ENCODE results near the gene SHH.

The SHH gene

GRCh38 chr7:155759740-155760430 lies 52.4 kb downstream of the SHH start (continued):
- no peak for TF ChIP-seq ZNF76 (tag by site-specific recombination; IDR thresholded peaks at IDR 0.05; ENCODE audit: borderline replicate concordance, low read depth)
- TF ChIP-seq ZNF341 (tag by site-specific recombination; IDR thresholded peaks at IDR 0.05; ENCODE audit: low read depth) = no peak
- no peak for TF ChIP-seq ZNF701 (tag by site-specific recombination; IDR thresholded peaks at IDR 0.05)
- TF ChIP-seq ZNF585B (tag by site-specific recombination; IDR thresholded peaks at IDR 0.05) = no peak
- TF ChIP-seq BCL11A (tag by site-specific recombination; IDR thresholded peaks at IDR 0.05; ENCODE audit: low read depth) = no peak
- TF ChIP-seq ZNF350 (tag by site-specific recombination; IDR thresholded peaks at IDR 0.05) = no peak
- TF ChIP-seq PBX3 (CRISPR knock-in tag; IDR thresholded peaks at IDR 0.05) = no peak
- TF ChIP-seq ZNF624 (tag by site-specific recombination; IDR thresholded peaks at IDR 0.05) = no peak
- TF ChIP-seq ZNF501 (tag by site-specific recombination; IDR thresholded peaks at IDR 0.05) = no peak
- no peak for TF ChIP-seq ZNF629 (tag by site-specific recombination; IDR thresholded peaks at IDR 0.05)
- TF ChIP-seq GLIS2 (tag by site-specific recombination; IDR thresholded peaks at IDR 0.05) = no peak
- no peak for TF ChIP-seq ZNF19 (tag by site-specific recombination; IDR thresholded peaks at IDR 0.05; ENCODE audit: low read depth)

DNA sequence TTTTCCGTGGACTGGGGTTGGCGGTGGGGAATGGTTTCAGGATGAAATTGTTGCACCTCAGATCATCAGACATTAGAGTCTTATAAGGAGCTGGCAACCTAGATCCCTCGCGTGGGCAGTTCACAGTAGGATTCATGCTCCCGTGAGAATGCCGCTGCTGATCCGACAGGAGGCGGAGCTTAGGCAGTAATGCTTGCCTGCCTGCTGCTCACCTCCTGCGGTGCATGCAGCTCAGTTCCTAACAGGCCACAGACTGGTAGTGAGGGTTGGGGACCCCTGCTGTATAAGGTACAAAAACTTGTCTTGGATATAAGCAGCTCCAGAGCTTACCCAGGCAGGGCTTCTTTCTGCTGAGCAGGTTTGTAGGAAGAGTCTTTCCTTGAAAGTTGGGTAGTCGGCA lies 53.9 kb downstream of the SHH start:
- no peak overlapping the region for H3K4me3 ChIP-seq (ENCODE audit: low read depth, low read length)
- H3K9me3 ChIP-seq (ENCODE audit: control insufficient read depth, insufficient read depth, low read depth, low read length) = no peaks in the 10 kb centered on the region
- ChIA-PET CTCF (interaction anchor here (2.1 to 2.9 kb wide), 2 partner anchors 10 to 159 kb away, joined by 7 read pairs; no protein-coding TSS in a partner anchor), POLR2A (no interaction called here)
- H3K4me1 ChIP-seq (ENCODE audit: control insufficient read depth, insufficient read depth, low read length) = no peaks in the 10 kb centered on the region
- no peak overlapping the region for H3K27ac ChIP-seq (ENCODE audit: extremely low read depth, low read depth, low read length)
- TF ChIP-seq ZIC2 (tag by site-specific recombination; IDR thresholded peaks at IDR 0.05) (peak; percentile 58; the same call in 1 of the 2 replicates), ZNF169 (tag by site-specific recombination; IDR thresholded peaks at IDR 0.05) (no peak)
- H3K36me3 ChIP-seq (ENCODE audit: control insufficient read depth in 2 of 2, insufficient read depth in 1 of 2, low read length in 2 of 2) = peaks cover 0 to 54% of the 10 kb centered on the region in 2 experiments; a peak in 1 of 3 replicates

GRCh38 chr7:155756322-155756721 lies 55.9 kb downstream of the SHH start:
- Histone ChIP-seq H3K27ac (ENCODE audit: extremely low read depth, low read depth, low read length) (no peak overlapping the region), H3K4me3 (ENCODE audit: low read depth, low read length) (no peak overlapping the region), H3K36me3 (ENCODE audit: control insufficient read depth in 2 of 2, insufficient read depth in 1 of 2, low read length in 2 of 2) (peaks cover 0 to 40% of the 10 kb centered on the region in 2 experiments; a peak in 1 of 3 replicates), H3K9me3 (ENCODE audit: control insufficient read depth, insufficient read depth, low read depth, low read length) (no peaks in the 10 kb centered on the region), H3K4me1 (ENCODE audit: control insufficient read depth, insufficient read depth, low read length) (no peaks in the 10 kb centered on the region)
- CTCF ChIA-PET = interaction anchor here (0.6 to 0.9 kb wide), 3 partner anchors 170 to 829 kb away, joined by 3 to 4 read pairs (median 3); no protein-coding TSS in a partner anchor
- TF ChIP-seq GLI4 (tag by site-specific recombination; IDR thresholded peaks at IDR 0.05) = no peak
- TF ChIP-seq, protein P1, sequence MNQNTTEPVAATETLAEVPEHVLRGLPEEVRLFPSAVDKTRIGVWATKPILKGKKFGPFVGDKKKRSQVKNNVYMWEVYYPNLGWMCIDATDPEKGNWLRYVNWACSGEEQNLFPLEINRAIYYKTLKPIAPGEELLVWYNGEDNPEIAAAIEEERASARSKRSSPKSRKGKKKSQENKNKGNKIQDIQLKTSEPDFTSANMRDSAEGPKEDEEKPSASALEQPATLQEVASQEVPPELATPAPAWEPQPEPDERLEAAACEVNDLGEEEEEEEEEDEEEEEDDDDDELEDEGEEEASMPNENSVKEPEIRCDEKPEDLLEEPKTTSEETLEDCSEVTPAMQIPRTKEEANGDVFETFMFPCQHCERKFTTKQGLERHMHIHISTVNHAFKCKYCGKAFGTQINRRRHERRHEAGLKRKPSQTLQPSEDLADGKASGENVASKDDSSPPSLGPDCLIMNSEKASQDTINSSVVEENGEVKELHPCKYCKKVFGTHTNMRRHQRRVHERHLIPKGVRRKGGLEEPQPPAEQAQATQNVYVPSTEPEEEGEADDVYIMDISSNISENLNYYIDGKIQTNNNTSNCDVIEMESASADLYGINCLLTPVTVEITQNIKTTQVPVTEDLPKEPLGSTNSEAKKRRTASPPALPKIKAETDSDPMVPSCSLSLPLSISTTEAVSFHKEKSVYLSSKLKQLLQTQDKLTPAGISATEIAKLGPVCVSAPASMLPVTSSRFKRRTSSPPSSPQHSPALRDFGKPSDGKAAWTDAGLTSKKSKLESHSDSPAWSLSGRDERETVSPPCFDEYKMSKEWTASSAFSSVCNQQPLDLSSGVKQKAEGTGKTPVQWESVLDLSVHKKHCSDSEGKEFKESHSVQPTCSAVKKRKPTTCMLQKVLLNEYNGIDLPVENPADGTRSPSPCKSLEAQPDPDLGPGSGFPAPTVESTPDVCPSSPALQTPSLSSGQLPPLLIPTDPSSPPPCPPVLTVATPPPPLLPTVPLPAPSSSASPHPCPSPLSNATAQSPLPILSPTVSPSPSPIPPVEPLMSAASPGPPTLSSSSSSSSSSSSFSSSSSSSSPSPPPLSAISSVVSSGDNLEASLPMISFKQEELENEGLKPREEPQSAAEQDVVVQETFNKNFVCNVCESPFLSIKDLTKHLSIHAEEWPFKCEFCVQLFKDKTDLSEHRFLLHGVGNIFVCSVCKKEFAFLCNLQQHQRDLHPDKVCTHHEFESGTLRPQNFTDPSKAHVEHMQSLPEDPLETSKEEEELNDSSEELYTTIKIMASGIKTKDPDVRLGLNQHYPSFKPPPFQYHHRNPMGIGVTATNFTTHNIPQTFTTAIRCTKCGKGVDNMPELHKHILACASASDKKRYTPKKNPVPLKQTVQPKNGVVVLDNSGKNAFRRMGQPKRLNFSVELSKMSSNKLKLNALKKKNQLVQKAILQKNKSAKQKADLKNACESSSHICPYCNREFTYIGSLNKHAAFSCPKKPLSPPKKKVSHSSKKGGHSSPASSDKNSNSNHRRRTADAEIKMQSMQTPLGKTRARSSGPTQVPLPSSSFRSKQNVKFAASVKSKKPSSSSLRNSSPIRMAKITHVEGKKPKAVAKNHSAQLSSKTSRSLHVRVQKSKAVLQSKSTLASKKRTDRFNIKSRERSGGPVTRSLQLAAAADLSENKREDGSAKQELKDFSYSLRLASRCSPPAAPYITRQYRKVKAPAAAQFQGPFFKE (tag by site-specific recombination; IDR thresholded peaks at IDR 0.05; ENCODE audit: borderline replicate concordance) = no peak
- TF ChIP-seq YY2 (tag by site-specific recombination; IDR thresholded peaks at IDR 0.05) = no peak
- no peak for TF ChIP-seq ZNF433 (tag by site-specific recombination; IDR thresholded peaks at IDR 0.05; ENCODE audit: low read depth)
- no peak for TF ChIP-seq ZNF23 (tag by site-specific recombination; IDR thresholded peaks at IDR 0.05; ENCODE audit: borderline replicate concordance)
- no peak for TF ChIP-seq IKZF3 (tag by site-specific recombination; IDR thresholded peaks at IDR 0.05)
- TF ChIP-seq ZNF311 (tag by site-specific recombination; IDR thresholded peaks at IDR 0.05; ENCODE audit: borderline replicate concordance) = no peak
- TF ChIP-seq GLI2 (tag by site-specific recombination; IDR thresholded peaks at IDR 0.05; ENCODE audit: borderline replicate concordance, low read depth) = no peak
- TF ChIP-seq ZNF366 (tag by site-specific recombination; conservative IDR thresholded peaks at IDR 0.05) = no peak
- no peak for TF ChIP-seq ZNF596 (tag by site-specific recombination; IDR thresholded peaks at IDR 0.05)
- TF ChIP-seq ZNF146 (tag by site-specific recombination; IDR thresholded peaks at IDR 0.05) = no peak
- TF ChIP-seq ZNF266 (tag by site-specific recombination; IDR thresholded peaks at IDR 0.05; ENCODE audit: low read depth) = no peak
- POLR2A ChIA-PET = no interaction called here
